Memory B cell (primary cell): Measurements from ENCODE around the gene HYCC2.
"Not testable (repeated sequence)": the region's sequence is repeated elsewhere in the genome, so short reads cannot be mapped to it uniquely, and the experiment has no call there.

Source experiments
- ATAC-seq: fragments of 150-1000 bp; cut with Tn5 transposase; 2 replicates; pipeline ENCODE4 v1.10.0; 2021; ENCODE audit warnings: low read depth, mild to moderate bottlenecking, moderate library complexity
- DNase-seq, 2 donors: peaks; one replicate each; pipeline ENCODE4 v3.0.0; 2022; ENCODE audit warnings: low spot score in 2 of 2
- H3K27ac Mint-ChIP-seq: one replicate; pipeline ENCODE4 v1.8.0; 2022; ENCODE audit warnings: mild to moderate bottlenecking, moderate library complexity, mixed read lengths
- H3K27me3 Mint-ChIP-seq: one replicate; pipeline ENCODE4 v1.8.0; 2022; ENCODE audit warnings: mixed read lengths
- H3K36me3 Mint-ChIP-seq: one replicate; pipeline ENCODE4 v1.8.0; 2022; ENCODE audit warnings: mild to moderate bottlenecking, mixed read lengths
- H3K4me1 Mint-ChIP-seq: one replicate; pipeline ENCODE4 v1.8.0; 2022; ENCODE audit warnings: mixed read lengths
- H3K4me3 Mint-ChIP-seq: one replicate; pipeline ENCODE4 v1.8.0; 2022; ENCODE audit warnings: mild to moderate bottlenecking, moderate library complexity, mixed read lengths
- H3K9me3 Mint-ChIP-seq: one replicate; pipeline ENCODE4 v1.8.0; 2022; ENCODE audit warnings: mixed read lengths

Gene HYCC2

GRCh38 chr2:201071479-201072200 is at the start of gene HYCC2, which contains the start of gene NDUFB3:
TSS of gene HYCC2 (minus strand) at chr2:201071671. CDS start at chr2:201024009, 47,662 bp downstream.
TSS of gene NDUFB3 (plus strand) at chr2:201072001. CDS start at chr2:201078883, 6,882 bp downstream.
- Mint-ChIP-seq H3K9me3 (no peaks in the 10 kb centered on the region), H3K4me1 (peaks cover 22% of the 10 kb centered on the region), H3K27me3 (no peaks in the 10 kb centered on the region), H3K4me3 (peak within 1 kb of the TSS; percentile 96), H3K36me3 (no peaks in the 10 kb centered on the region), H3K27ac (peak within 1 kb of the TSS; percentile 96)
- ATAC-seq (peak; percentile 95), DNase-seq (peak; percentile 90 to 94)

GRCh38 chr2:201118961-201119854 is 47.7 kb upstream of the HYCC2 start:
- Mint-ChIP-seq H3K27ac (peak overlapping the region; percentile 99), H3K4me3 (peak overlapping the region; percentile 88), H3K4me1 (peaks cover 48% of the 10 kb centered on the region), H3K36me3 (peaks cover 5% of the 10 kb centered on the region), H3K27me3 (no peaks in the 10 kb centered on the region), H3K9me3 (no peaks in the 10 kb centered on the region)
- ATAC-seq, result peak; percentile 2
- no peak for DNase-seq

- H3K27ac Mint-ChIP-seq, result peak overlapping the region; percentile 99
- DNase-seq, result peak; percentile 80 to 86
Observed at GRCh38 chr2:201118121-201118960, 46.9 kb upstream of the HYCC2 start.

GRCh38 chr2:201117735-201118094 is 46.2 kb upstream of the HYCC2 start:
- not testable (repeated sequence) for ATAC-seq, H3K36me3 Mint-ChIP-seq, H3K9me3 Mint-ChIP-seq

More at GRCh38 chr2:201118121-201118960, 46.9 kb upstream of the HYCC2 start:
- H3K4me1 Mint-ChIP-seq, result peaks cover 46% of the 10 kb centered on the region
- peak overlapping the region; percentile 88 for H3K4me3 Mint-ChIP-seq
- peaks cover 5% of the 10 kb centered on the region for H3K36me3 Mint-ChIP-seq
- no peaks in the 10 kb centered on the region for H3K27me3 Mint-ChIP-seq
- H3K9me3 Mint-ChIP-seq, result no peaks in the 10 kb centered on the region
- ATAC-seq, result peak; percentile 62

DNA sequence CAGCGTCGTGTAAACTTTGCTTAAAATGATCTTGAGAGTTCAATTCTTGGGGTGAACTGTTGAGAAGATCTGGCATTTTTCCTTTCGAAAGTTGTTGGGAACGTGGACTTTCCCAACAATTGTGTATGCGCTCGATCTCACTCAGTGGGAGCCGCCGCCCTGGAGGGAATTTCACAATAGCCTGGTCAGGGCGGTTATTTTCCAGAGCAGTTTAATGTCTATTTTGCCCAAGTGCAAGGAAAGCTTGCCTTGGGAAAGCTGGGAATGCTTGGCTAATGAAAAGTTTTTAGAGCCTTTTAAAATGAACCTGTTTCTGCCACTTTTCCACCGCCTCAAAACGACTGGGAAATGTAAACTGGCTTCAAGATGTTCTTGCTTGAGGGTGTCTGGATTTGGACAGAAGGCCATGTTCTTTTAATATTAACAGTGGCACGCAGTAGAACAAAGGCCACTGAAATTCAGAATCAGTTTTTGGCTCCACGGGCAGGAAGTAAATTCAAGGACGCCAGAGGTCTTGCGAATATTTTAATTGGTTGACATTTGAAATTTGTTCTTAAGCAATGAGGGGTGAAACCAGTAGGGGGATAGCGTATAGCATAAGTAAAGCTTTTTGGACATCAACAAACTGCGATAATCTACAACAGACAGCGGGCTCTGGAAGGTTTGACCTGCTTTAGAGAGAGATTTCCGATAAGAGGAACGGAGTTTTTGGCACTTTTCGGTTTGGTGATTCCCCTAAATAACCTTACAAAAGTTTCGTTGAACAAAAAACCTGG is 45.7 kb upstream of the HYCC2 start:
- peak overlapping the region; percentile 88 for H3K4me3 Mint-ChIP-seq
- peak overlapping the region; percentile 99 for H3K27ac Mint-ChIP-seq
- H3K36me3 Mint-ChIP-seq, result peaks cover 1% of the 10 kb centered on the region
- ATAC-seq (peak; percentile 29), DNase-seq (peak; percentile 32 to 65)
- no peaks in the 10 kb centered on the region for H3K27me3 Mint-ChIP-seq
- no peaks in the 10 kb centered on the region for H3K9me3 Mint-ChIP-seq
- H3K4me1 Mint-ChIP-seq, result peaks cover 39% of the 10 kb centered on the region

More at GRCh38 chr2:201117735-201118094, 46.2 kb upstream of the HYCC2 start:
- peak in 1 of 2 donors; percentile 28 for DNase-seq
- Mint-ChIP-seq H3K4me1 (peaks cover 45% of the 10 kb centered on the region), H3K27ac (peak overlapping the region; percentile 99), H3K4me3 (peak overlapping the region; percentile 88)
- not testable (repeated sequence) for H3K27me3 Mint-ChIP-seq

GRCh38 chr2:201116115-201116958 is 44.9 kb upstream of the HYCC2 start, which contains the start of gene CFLAR:
TSS of gene CFLAR (plus strand) at chr2:201116164. CDS start at chr2:201129866, 13,702 bp downstream.
- Mint-ChIP-seq H3K4me3 (peak within 1 kb of the TSS; percentile 88), H3K4me1 (peaks cover 35% of the 10 kb centered on the region), H3K27ac (peak within 1 kb of the TSS; percentile 99), H3K36me3 (peaks cover 1% of the 10 kb centered on the region), H3K9me3 (no peaks in the 10 kb centered on the region), H3K27me3 (no peaks in the 10 kb centered on the region)
- ATAC-seq (peak; percentile 36), DNase-seq (peak; percentile 65 to 66)

DNA sequence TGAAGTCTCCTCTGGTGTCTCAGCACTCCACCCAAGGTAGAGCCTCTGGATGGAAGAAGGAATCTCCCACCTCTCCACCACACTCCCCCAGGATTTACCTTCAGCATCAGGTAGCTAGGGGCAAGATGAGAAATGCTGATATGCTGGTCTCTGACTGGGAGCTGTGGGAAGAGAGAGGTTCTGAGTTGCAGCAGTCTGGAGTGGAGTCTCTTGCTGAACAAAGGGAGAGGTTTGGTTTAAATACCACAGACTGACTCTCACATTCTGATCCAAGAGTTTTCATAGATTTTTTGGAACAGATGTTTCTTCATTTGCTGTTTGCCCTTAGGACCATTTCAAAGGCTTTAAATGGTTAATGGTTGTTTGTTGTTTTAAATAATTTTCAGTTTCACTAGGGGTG is 43.4 kb upstream of the HYCC2 start:
- H3K27me3 Mint-ChIP-seq, result no peaks in the 10 kb centered on the region
- peak overlapping the region; percentile 99 for H3K27ac Mint-ChIP-seq
- no peak for ATAC-seq
- H3K36me3 Mint-ChIP-seq, result peaks cover 1% of the 10 kb centered on the region
- no peak for DNase-seq
- H3K4me1 Mint-ChIP-seq, result peaks cover 25% of the 10 kb centered on the region
- H3K9me3 Mint-ChIP-seq, result no peaks in the 10 kb centered on the region
- peak overlapping the region; percentile 88 for H3K4me3 Mint-ChIP-seq

DNA sequence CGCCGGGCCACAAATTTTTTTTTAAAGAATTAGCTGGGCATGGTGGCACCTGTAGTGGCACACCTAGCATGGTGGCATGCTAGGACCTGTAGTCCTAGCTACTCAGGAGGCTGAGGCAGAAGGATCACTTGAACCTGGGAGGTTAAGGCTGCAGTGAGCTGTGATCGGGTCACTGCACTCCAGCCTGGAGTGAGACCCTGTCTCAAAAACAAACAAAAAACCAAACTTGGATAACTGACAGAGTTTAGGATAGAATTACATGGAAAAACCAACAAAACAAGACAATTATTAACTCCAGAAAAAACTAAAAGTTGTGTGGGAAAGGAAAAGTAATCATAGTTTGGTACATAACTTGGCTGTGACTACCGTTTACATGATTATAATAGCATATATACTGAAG is 42.9 kb upstream of the HYCC2 start:
- Mint-ChIP-seq H3K9me3 (no peaks in the 10 kb centered on the region), H3K4me3 (peak overlapping the region; percentile 71), H3K4me1 (peaks cover 23% of the 10 kb centered on the region), H3K27ac (peak overlapping the region; percentile 99), H3K36me3 (peaks cover 1% of the 10 kb centered on the region), H3K27me3 (no peaks in the 10 kb centered on the region)
- no peak for DNase-seq
- no peak for ATAC-seq

- H3K4me3 Mint-ChIP-seq, result no peak overlapping the region
- H3K27ac Mint-ChIP-seq, result no peak overlapping the region
- H3K4me1 Mint-ChIP-seq, result peaks cover 16% of the 10 kb centered on the region
- ATAC-seq (no peak), DNase-seq (no peak)
- H3K27me3 Mint-ChIP-seq, result no peaks in the 10 kb centered on the region
- peaks cover 2% of the 10 kb centered on the region for H3K36me3 Mint-ChIP-seq
- H3K9me3 Mint-ChIP-seq, result no peaks in the 10 kb centered on the region
Observed at GRCh38 chr2:201111096-201111495, 39.6 kb upstream of the HYCC2 start.

- Mint-ChIP-seq H3K27ac (no peak overlapping the region), H3K9me3 (no peaks in the 10 kb centered on the region), H3K4me1 (peaks cover 17% of the 10 kb centered on the region), H3K36me3 (peaks cover 6% of the 10 kb centered on the region), H3K4me3 (no peak overlapping the region), H3K27me3 (no peaks in the 10 kb centered on the region)
- DNase-seq (no peak), ATAC-seq (no peak)
Observed at GRCh38 chr2:201110615-201111014, 39.1 kb upstream of the HYCC2 start.

- Mint-ChIP-seq H3K36me3 (peaks cover 7% of the 10 kb centered on the region), H3K9me3 (no peaks in the 10 kb centered on the region), H3K4me1 (peaks cover 13% of the 10 kb centered on the region), H3K4me3 (no peak overlapping the region), H3K27ac (no peak overlapping the region), H3K27me3 (no peaks in the 10 kb centered on the region)
- DNase-seq, result no peak
- no peak for ATAC-seq
Observed at GRCh38 chr2:201109186-201109585, 37.7 kb upstream of the HYCC2 start.

- DNase-seq, result no peak
- Mint-ChIP-seq H3K9me3 (no peaks in the 10 kb centered on the region), H3K27ac (no peak overlapping the region), H3K4me1 (peaks cover 9% of the 10 kb centered on the region), H3K27me3 (no peaks in the 10 kb centered on the region), H3K36me3 (peaks cover 7% of the 10 kb centered on the region), H3K4me3 (no peak overlapping the region)
- no peak for ATAC-seq
Observed at GRCh38 chr2:201108341-201108740, 36.9 kb upstream of the HYCC2 start.
